ENCODE measurements around the gene BPIFA1. TPM values are rescaled to one million over a fixed set of nuclear protein-coding genes. Genes with fewer than 3 reads are reported as not detected.

Gene BPIFA1
- total and polyA plus RNA-seq, 9 of the 15 experiments (the other 6 are each of a cell fraction or from before 2014, with no cell fraction given): not detected

- no peak overlapping the region for H3K27ac ChIP-seq (ENCODE audit: extremely low read depth, low read depth, low read length)
- H2AFZ ChIP-seq (ENCODE audit: low read depth, low read length): no peak overlapping the region
- BruUV-seq (replicated peaks): no TSS peak
- H3K79me2 ChIP-seq (ENCODE audit: control insufficient read depth, insufficient read depth, low read length): no peaks in the 10 kb centered on the region
- intact Hi-C loops (cut with micrococcal nuclease): no loop called here
- no peaks in the 10 kb centered on the region for H3K36me3 ChIP-seq (ENCODE audit: control insufficient read depth, insufficient read depth, low read length)
- no peak for ATAC-seq
- 0 out of 2 replicates have a peak, but pooled peaks cover 4% of the 10 kb centered on the region for H4K20me1 ChIP-seq (replicated peaks; ENCODE audit: control insufficient read depth, insufficient read depth, low read length)
- TF ChIP-seq ZSCAN29 (IDR thresholded peaks at IDR 0.05) (no peak), HDAC2 (IDR thresholded peaks at IDR 0.05) (no peak), POLR2G (IDR thresholded peaks at IDR 0.05; ENCODE audit: low read depth, low read length) (no peak), E2F8 (IDR thresholded peaks at IDR 0.05; ENCODE audit: low read depth, partially characterized antibody) (no peak), ELF1 (tag; IDR thresholded peaks at IDR 0.05) (no peak), SIRT6 (IDR thresholded peaks at IDR 0.05; ENCODE audit: low read depth, low read length) (no peak), CGGBP1 (CRISPR knock-in tag; IDR thresholded peaks at IDR 0.05) (no peak), RAD21 (CRISPR knock-in tag; conservative IDR thresholded peaks at IDR 0.05 in 1 of 2, IDR thresholded peaks at IDR 0.05 in 1 of 2) (no peak), CBFB (CRISPR knock-in tag; IDR thresholded peaks at IDR 0.05) (no peak)
- no peak overlapping the region for H3K4me3 ChIP-seq
- H3K27me3 ChIP-seq (ENCODE audit: control insufficient read depth in 2 of 2, insufficient read depth in 2 of 2, low read length in 2 of 2): peaks cover 4 to 18% of the 10 kb centered on the region in 2 experiments; a peak in 3 of 5 replicates
- no peaks in the 10 kb centered on the region for H3K4me1 ChIP-seq (replicated peaks in 1 of 2; ENCODE audit: control insufficient read depth in 2 of 2, insufficient read depth in 2 of 2, low read length in 2 of 2)
- H3K9me3 ChIP-seq (replicated peaks; ENCODE audit: control insufficient read depth, insufficient read depth, low read depth, low read length): no peaks in the 10 kb centered on the region
- FAIRE-seq: no peak
- ChIA-PET POLR2A (no interaction called here), CTCF (ENCODE audit: low intra/inter-chr PET ratio) (no interaction called here)
- in situ Hi-C loops (cut with MboI): no loop called here
- no peak overlapping the region for H3K4me2 ChIP-seq (ENCODE audit: insufficient read depth, low read length)
- 0% methylated on average over 1 of the region's 1 CpG for WGBS (ENCODE audit: insufficient coverage, low coverage, missing lambda C conversion rate)
- no peak overlapping the region for H3K9ac ChIP-seq (ENCODE audit: insufficient read depth in 1 of 2, low read depth in 2 of 2, low read length in 2 of 2)
- no peak for DNase-seq (ENCODE audit: extremely low read depth in 1 of 4, low spot score in 3 of 4)
- no peaks in the 10 kb centered on the region for H3K9me1 ChIP-seq (ENCODE audit: control insufficient read depth, insufficient read depth, low read length)
These were observed 43.8 kb upstream of the BPIFA1 start for GRCh38 chr20:33191955-33192354.

Measured in K562 (cell line).